MM.1S (cell line): ENCODE data around the gene ULK4.
"Not testable (repeated sequence)": the region's sequence is repeated elsewhere in the genome, so short reads cannot be mapped to it uniquely, and the experiment has no call there.

Source experiments
- DNase-seq: peaks from one replicate; pipeline ENCODE4 v3.0.0-alpha.2; 2015
- H2AFZ ChIP-seq: fragments of 300-600 bp; sonication (generic); 2 replicates; pipeline ENCODE4 v1.6.0; 2016; ENCODE audit warnings: antibody characterized with exemption, low read length
- H3F3A ChIP-seq: fragments of 300-600 bp; sonication (generic); 2 replicates; pipeline ENCODE4 v1.6.1; 2016; ENCODE audit warnings: mild to moderate bottlenecking, antibody characterized with exemption, low read length, moderate library complexity, mixed read lengths; ENCODE audit not compliant: insufficient read depth
- H3K27ac ChIP-seq: fragments of 300-600 bp; sonication (generic); 2 replicates; pipeline ENCODE4 v1.5.1; 2016; ENCODE audit warnings: mild to moderate bottlenecking, low read length
- H3K27me3 ChIP-seq: fragments of 300-600 bp; sonication (generic); replicated peaks from 2 replicates; pipeline ENCODE4 v1.6.0; 2016; ENCODE audit warnings: low read length; ENCODE audit not compliant: insufficient read depth
- H3K36me3 ChIP-seq: fragments of 300-600 bp; sonication (generic); replicated peaks from 2 replicates; pipeline ENCODE4 v1.6.1; 2016; ENCODE audit warnings: mild to moderate bottlenecking, low read length, mixed read lengths; ENCODE audit not compliant: insufficient read depth
- H3K4me1 ChIP-seq: fragments of 300-600 bp; sonication (generic); 2 replicates; pipeline ENCODE4 v1.6.1; 2016; ENCODE audit warnings: low read length, mixed read lengths
- H3K4me2 ChIP-seq: fragments of 300-600 bp; sonication (generic); 2 replicates; pipeline ENCODE4 v1.6.0; 2016; ENCODE audit warnings: low read depth, low read length
- H3K4me3 ChIP-seq: fragments of 300-600 bp; sonication (generic); 2 replicates; pipeline ENCODE4 v1.5.1; 2016; ENCODE audit warnings: low read length, mixed read lengths
- H3K79me2 ChIP-seq: fragments of 300-600 bp; sonication (generic); 2 replicates; pipeline ENCODE4 v1.6.1; 2016; ENCODE audit warnings: mixed run types, low read length, mixed read lengths
- H3K9ac ChIP-seq: fragments of 300-600 bp; sonication (generic); 2 replicates; pipeline ENCODE4 v1.6.1; 2016; ENCODE audit warnings: low read length, mixed read lengths
- H3K9me2 ChIP-seq: fragments of 300-600 bp; sonication (generic); replicated peaks from 2 replicates; pipeline ENCODE4 v1.6.1; 2016; ENCODE audit warnings: mild to moderate bottlenecking, low read length, mixed read lengths; ENCODE audit not compliant: insufficient read depth
- H3K9me3 ChIP-seq: fragments of 300-600 bp; sonication (generic); replicated peaks from 2 replicates; pipeline ENCODE4 v1.6.1; 2016; ENCODE audit warnings: mild to moderate bottlenecking, low read length, mixed read lengths; ENCODE audit not compliant: insufficient read depth
- H4K20me1 ChIP-seq: fragments of 300-600 bp; sonication (generic); 2 replicates; pipeline ENCODE4 v1.6.1; 2016; ENCODE audit warnings: mild to moderate bottlenecking, low read length, moderate library complexity, mixed read lengths; ENCODE audit not compliant: insufficient read depth
- CTCF ChIP-seq: fragments of 300-600 bp; sonication (generic); IDR thresholded peaks from 2 replicates; pipeline ENCODE4 v1.5.1; 2016; ENCODE audit warnings: antibody characterized with exemption, low read length, mixed read lengths
- EZH2 ChIP-seq: fragments of 300-600 bp; sonication (generic); optimal IDR thresholded peaks from 2 replicates; pipeline ENCODE3; 2017; ENCODE audit warnings: low read depth, mild to moderate bottlenecking, antibody characterized with exemption, low read length, mixed read lengths
- EZH2phosphoT487 ChIP-seq: fragments of 300-600 bp; sonication (generic); IDR thresholded peaks from 2 replicates; pipeline ENCODE4 v1.6.1; 2018; ENCODE audit warnings: antibody characterized with exemption, low read length

The ULK4 gene

GRCh38 chr3:41456162-41456561 lies 505.7 kb downstream of the ULK4 start:
- no peaks in the 10 kb centered on the region for H3K27me3 ChIP-seq
- H3K9me3 ChIP-seq: no peaks in the 10 kb centered on the region
- no peaks in the 10 kb centered on the region for H3K36me3 ChIP-seq
- H3K9me2 ChIP-seq: no peaks in the 10 kb centered on the region
- no peaks in the 10 kb centered on the region for H3K79me2 ChIP-seq
- no peak for TF ChIP-seq EZH2phosphoT487
- no peak for TF ChIP-seq EZH2
- H3K4me1 ChIP-seq: no peaks in the 10 kb centered on the region
- no peak overlapping the region for H3K4me2 ChIP-seq
- no peak overlapping the region for H2AFZ ChIP-seq
- no peak overlapping the region for H3K9ac ChIP-seq
- no peaks in the 10 kb centered on the region for H3F3A ChIP-seq
- no peak for DNase-seq
- no peaks in the 10 kb centered on the region for H4K20me1 ChIP-seq
- no peak overlapping the region for H3K27ac ChIP-seq
- no peak overlapping the region for H3K4me3 ChIP-seq

- not testable (repeated sequence) for H3K4me1 ChIP-seq, H3K4me3 ChIP-seq, H3K79me2 ChIP-seq, H3F3A ChIP-seq, H3K27ac ChIP-seq, H3K9me2 ChIP-seq, H3K9me3 ChIP-seq, H3K27me3 ChIP-seq, H4K20me1 ChIP-seq, H3K9ac ChIP-seq, H3K4me2 ChIP-seq, DNase-seq, H3K36me3 ChIP-seq, H2AFZ ChIP-seq
Observed at GRCh38 chr3:41453618-41454017, 508.3 kb downstream of the ULK4 start.

GRCh38 chr3:41450416-41451231 lies 511.3 kb downstream of the ULK4 start:
- no peak for DNase-seq
- Histone ChIP-seq H4K20me1 (no peaks in the 10 kb centered on the region), H3K9ac (no peak overlapping the region), H3K4me3 (no peak overlapping the region), H3K4me2 (no peak overlapping the region), H3K79me2 (no peaks in the 10 kb centered on the region), H3K36me3 (no peaks in the 10 kb centered on the region), H3K4me1 (no peaks in the 10 kb centered on the region), H3K9me3 (no peaks in the 10 kb centered on the region), H3F3A (no peaks in the 10 kb centered on the region), H3K9me2 (no peaks in the 10 kb centered on the region), H3K27ac (no peak overlapping the region), H2AFZ (no peak overlapping the region), H3K27me3 (no peaks in the 10 kb centered on the region)
- no peak for TF ChIP-seq EZH2
- TF ChIP-seq CTCF: no peak
- no peak for TF ChIP-seq EZH2phosphoT487

GRCh38 chr3:41448396-41448795 lies 513.5 kb downstream of the ULK4 start:
- Histone ChIP-seq H3K36me3 (no peaks in the 10 kb centered on the region), H3K9me3 (no peaks in the 10 kb centered on the region), H3K4me1 (no peaks in the 10 kb centered on the region), H3F3A (no peaks in the 10 kb centered on the region), H3K9ac (no peak overlapping the region), H3K79me2 (no peaks in the 10 kb centered on the region), H2AFZ (no peak overlapping the region), H3K4me2 (no peak overlapping the region), H3K27ac (no peak overlapping the region), H4K20me1 (no peaks in the 10 kb centered on the region), H3K4me3 (no peak overlapping the region), H3K9me2 (no peaks in the 10 kb centered on the region), H3K27me3 (no peaks in the 10 kb centered on the region)
- no peak for TF ChIP-seq EZH2phosphoT487
- no peak for TF ChIP-seq EZH2
- no peak for TF ChIP-seq CTCF
- DNase-seq: no peak
